HEK293 (cell line): ENCODE results near the gene PDE11A.

Experiments
- GLI2 ChIP-seq: fragments of 450-650 bp; formaldehyde crosslinking; IDR thresholded peaks from 2 replicates; pipeline ENCODE4; 2017; ENCODE audit warnings: missing biosample characterization, missing genetic modification characterization, low read depth, borderline replicate concordance
- ZBTB17 ChIP-seq: fragments of 450-650 bp; formaldehyde crosslinking; IDR thresholded peaks from 2 replicates; pipeline ENCODE4 v1.5.1; 2016; ENCODE audit warnings: missing biosample characterization, missing genetic modification characterization
- ZNF341 ChIP-seq: fragments of 450-650 bp; formaldehyde crosslinking; IDR thresholded peaks from 2 replicates; pipeline ENCODE4; 2016; ENCODE audit warnings: low read depth, missing biosample characterization, missing genetic modification characterization
- ZNF629 ChIP-seq: fragments of 450-650 bp; formaldehyde crosslinking; IDR thresholded peaks from 2 replicates; pipeline ENCODE4 v1.5.1; 2017; ENCODE audit warnings: missing biosample characterization, missing genetic modification characterization
- ZNF670 ChIP-seq: fragments of 450-650 bp; formaldehyde crosslinking; IDR thresholded peaks from 2 replicates; pipeline ENCODE4 v1.5.1; 2016; ENCODE audit warnings: missing biosample characterization, missing genetic modification characterization, low read depth
- ZNF701 ChIP-seq: fragments of 450-650 bp; formaldehyde crosslinking; IDR thresholded peaks from 2 replicates; pipeline ENCODE4 v1.5.1; 2016; ENCODE audit warnings: missing biosample characterization, missing genetic modification characterization

- TF ChIP-seq ZNF670 (tag by site-specific recombination) (no peak), ZBTB17 (tag by site-specific recombination) (no peak), ZNF341 (tag by site-specific recombination) (no peak), ZNF701 (tag by site-specific recombination) (no peak), GLI2 (tag by site-specific recombination) (no peak), ZNF629 (tag by site-specific recombination) (no peak)
These were observed 141.7 kb downstream of the PDE11A start for GRCh38 chr2:177930916-177931315.
